IPS-18c (cell line): ENCODE measurements around the gene SIVA1.
A peak's percentile ranks its signal among the peaks of the same experiment; 100 is the strongest.

Experiments
- H3K4me3 ChIP-seq: 2 replicates; pipeline ENCODE4 v1.7.0; 2013; ENCODE audit warnings: low read depth, mild to moderate bottlenecking, low read length, moderate library complexity; ENCODE audit not compliant: insufficient read depth
- H3K9me3 ChIP-seq: one replicate; pipeline ENCODE4 v1.6.1; 2013; ENCODE audit warnings: mild to moderate bottlenecking, low read length, moderate library complexity; ENCODE audit not compliant: control insufficient read depth, insufficient read depth

Gene SIVA1

DNA sequence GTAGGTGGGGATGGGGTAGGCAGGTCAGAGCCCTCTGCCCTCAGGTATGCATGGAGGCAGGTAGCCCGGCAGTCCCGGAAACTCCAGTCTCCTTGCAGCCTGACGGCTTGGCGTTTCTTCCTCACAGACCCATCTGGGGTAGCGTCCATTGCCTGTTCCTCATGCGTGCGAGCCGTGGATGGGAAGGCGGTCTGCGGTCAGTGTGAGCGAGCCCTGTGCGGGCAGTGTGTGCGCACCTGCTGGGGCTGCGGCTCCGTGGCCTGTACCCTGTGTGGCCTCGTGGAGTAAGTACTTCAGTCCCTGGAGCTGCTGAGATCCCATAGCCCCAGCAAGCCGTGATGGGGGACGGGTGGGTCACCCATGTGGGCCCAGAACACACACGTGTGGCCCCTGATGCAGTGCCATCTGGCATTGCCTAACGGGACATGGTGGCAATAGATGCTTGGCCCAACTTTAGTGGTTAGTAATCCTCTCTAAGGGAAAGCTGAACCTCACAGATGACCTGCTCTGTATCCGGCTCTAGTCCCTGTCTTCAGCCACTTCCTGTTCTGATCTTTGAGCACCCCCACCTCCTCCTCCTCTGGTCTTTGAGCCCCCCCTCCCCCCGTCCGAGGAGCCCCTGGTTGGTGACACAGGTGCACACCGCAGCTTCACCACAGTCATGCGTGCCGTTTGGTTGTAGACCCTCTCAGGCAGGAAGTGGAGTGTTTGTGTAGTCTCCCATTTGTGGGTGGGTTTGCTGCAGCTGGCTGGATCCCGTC, 3.7 kb downstream of the SIVA1 start:
- Histone ChIP-seq H3K9me3 (peaks cover 10% of the 10 kb centered on the region), H3K4me3 (no peak overlapping the region)

DNA sequence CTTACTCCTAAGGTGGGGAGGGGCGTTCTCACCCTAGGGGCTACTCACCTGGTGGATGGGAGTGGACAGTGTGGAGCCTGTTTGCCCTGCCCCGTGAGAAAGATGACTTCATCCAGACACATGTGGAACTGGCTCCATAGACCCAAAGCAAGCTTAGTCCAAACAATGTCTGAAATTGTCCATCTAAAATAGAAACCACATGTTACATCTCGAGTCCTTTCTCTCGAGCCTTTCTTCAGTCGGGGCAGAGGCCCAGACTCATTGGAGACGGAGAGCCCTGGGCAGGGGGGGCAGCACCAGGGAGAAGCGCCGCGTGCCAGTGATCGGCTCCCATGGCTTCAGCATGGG, 4.3 kb downstream of the SIVA1 start:
- Histone ChIP-seq H3K9me3 (peaks cover 5% of the 10 kb centered on the region), H3K4me3 (no peak overlapping the region)

- peaks cover 5% of the 10 kb centered on the region for H3K9me3 ChIP-seq
- H3K4me3 ChIP-seq: no peak overlapping the region
These were observed 4.9 kb downstream of the SIVA1 start for GRCh38 chr14:104757681-104758392.

- no peak overlapping the region for H3K4me3 ChIP-seq
- H3K9me3 ChIP-seq: no peaks in the 10 kb centered on the region
These were observed 6.3 kb downstream of the SIVA1 start for GRCh38 chr14:104758981-104759969.

- Histone ChIP-seq H3K4me3 (no peak overlapping the region), H3K9me3 (no peaks in the 10 kb centered on the region)
These were observed 12.6 kb downstream of the SIVA1 start for GRCh38 chr14:104765517-104765916.

GRCh38 chr14:104766256-104766862, 13.4 kb downstream of the SIVA1 start:
- peaks cover 4% of the 10 kb centered on the region for H3K9me3 ChIP-seq
- H3K4me3 ChIP-seq: no peak overlapping the region

DNA sequence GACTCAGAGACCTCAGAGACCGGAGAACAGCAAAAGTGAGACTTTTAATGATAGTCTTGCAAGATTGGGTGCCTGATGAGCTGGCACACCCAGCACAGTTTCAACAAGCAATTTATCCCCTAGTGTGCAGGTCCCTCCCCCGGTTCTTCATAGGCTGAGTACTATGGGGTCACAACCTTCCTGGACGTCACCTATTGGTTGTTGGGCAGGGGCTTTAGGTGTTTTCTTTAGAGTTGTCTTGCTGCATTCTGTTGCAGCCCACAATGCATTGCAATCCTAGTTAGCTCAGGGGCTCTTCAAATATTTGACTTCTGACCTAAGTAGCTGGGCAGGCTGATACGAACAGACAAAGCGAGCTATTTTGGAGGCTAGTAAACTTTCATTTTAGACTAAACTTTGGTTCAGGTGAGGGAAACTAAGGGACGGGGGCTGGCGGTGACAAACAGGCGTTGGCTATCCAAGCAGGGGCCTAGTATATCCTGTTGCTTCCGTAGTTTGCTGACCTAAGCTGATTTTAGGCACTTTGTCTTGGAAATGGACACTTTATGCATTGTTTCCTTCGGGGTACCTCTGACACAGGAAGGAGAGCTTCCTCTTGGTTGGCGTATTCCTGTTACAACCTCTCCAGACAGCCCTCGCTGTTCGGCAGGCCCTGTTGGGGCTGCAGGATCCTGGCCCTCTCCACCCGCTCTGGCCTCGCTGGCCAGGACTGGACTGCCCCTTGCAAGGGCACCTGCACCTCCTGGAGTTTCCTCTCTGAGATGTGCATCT, 14.1 kb downstream of the SIVA1 start:
- Histone ChIP-seq H3K4me3 (no peak overlapping the region), H3K9me3 (peaks cover 9% of the 10 kb centered on the region)

- Histone ChIP-seq H3K9me3 (peaks cover 9% of the 10 kb centered on the region), H3K4me3 (no peak overlapping the region)
These were observed 14.6 kb downstream of the SIVA1 start for GRCh38 chr14:104767634-104767918.

- Histone ChIP-seq H3K4me3 (peak overlapping the region; percentile 28; the same call in 1 of the 2 replicates), H3K9me3 (peaks cover 9% of the 10 kb centered on the region)
These were observed 15.7 kb downstream of the SIVA1 start for GRCh38 chr14:104768437-104769323.

- H3K9me3 ChIP-seq: peaks cover 9% of the 10 kb centered on the region
- no peak overlapping the region for H3K4me3 ChIP-seq
These were observed 16.6 kb downstream of the SIVA1 start for GRCh38 chr14:104769324-104770071.

GRCh38 chr14:104770072-104770579, 17.2 kb downstream of the SIVA1 start:
- Histone ChIP-seq H3K9me3 (peaks cover 9% of the 10 kb centered on the region), H3K4me3 (no peak overlapping the region)

DNA sequence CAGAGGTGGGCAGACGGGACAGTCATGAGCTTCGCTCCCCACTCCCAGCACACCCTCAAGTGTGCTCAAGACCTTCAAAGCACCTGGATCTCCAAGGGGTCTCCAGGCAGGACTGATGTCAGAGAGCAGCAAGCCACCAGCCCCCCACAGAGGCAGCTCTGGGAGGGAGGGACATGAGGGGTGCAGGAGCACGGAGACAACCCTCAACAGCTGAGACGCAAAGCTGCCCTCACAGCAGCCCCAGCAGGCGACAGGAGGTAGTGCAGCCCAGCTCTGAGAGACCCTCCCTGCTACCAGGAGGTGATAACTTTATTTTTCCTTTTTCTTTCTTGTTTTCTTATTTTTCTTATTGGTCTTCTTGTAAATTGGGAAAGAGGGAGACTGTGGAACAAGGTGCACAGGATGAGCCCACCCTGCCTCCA, 17.9 kb downstream of the SIVA1 start:
- no peak overlapping the region for H3K4me3 ChIP-seq
- H3K9me3 ChIP-seq: peaks cover 9% of the 10 kb centered on the region

- peaks cover 9% of the 10 kb centered on the region for H3K9me3 ChIP-seq
- no peak overlapping the region for H3K4me3 ChIP-seq
These were observed 18.4 kb downstream of the SIVA1 start for GRCh38 chr14:104771374-104771773.

DNA sequence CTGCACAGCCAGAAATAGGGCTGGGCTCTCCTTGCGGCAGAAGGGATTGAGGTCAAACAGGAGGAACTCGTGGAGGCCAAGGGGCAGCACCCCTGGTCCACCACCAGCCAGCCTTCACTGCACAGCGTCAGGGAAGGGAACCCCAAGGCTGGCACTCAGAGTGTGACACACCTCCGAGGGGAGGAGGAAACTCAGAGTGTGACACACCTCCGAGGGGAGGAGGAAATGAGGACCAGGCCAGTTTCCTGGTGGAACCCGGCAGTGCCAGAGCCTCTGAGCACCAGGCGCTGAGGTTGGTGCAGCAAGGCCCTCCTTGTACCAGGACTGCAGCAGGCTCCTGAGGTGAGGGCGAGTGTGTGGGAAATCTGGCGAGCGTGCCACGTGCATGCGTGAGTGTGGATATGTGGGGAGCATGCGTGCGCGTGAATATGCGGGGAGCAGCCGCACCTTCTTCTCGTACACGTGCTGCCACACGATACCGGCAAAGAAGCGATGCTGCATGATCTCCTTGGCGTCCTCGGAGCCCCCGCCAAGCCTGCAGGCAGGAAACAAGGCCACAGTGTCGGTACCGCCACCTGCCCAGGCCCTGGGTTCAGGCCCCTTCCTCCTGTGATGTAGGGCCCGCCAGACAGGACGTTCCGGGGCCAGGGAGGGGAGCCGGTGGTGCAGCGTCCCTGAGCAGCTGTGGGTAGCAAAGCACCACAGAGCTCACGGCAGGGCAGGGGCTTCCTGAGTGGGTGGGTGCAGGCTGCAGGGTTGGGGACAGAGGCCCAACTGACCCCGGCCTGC, 19.2 kb downstream of the SIVA1 start:
- Histone ChIP-seq H3K9me3 (peaks cover 9% of the 10 kb centered on the region), H3K4me3 (no peak overlapping the region)
